HepG2 (cell line): ENCODE data around the gene RHBDD1. TPM values are rescaled to one million over a fixed set of nuclear protein-coding genes. Genes with fewer than 3 reads are reported as not detected.

Source experiments
- CBX2 ChIP-seq, 2 experiments: fragments of 200-600 bp in 1 of 2; sonication (generic); formaldehyde crosslinking in 1 of 2; IDR thresholded peaks; 2 replicates each; pipeline versions ENCODE4 v1.7.0 to v1.8.1; 2018 to 2022; ENCODE audit warnings: low read depth in 2 of 2, low read length in 1 of 2, mild to moderate bottlenecking in 1 of 2, missing genetic modification reagents in 1 of 2
- HNRNPUL1 ChIP-seq: fragments of 200-400 bp; formaldehyde crosslinking; IDR thresholded peaks from 2 replicates; pipeline ENCODE4 v1.6.1; 2017; ENCODE audit warnings: low read depth, mild to moderate bottlenecking, low read length, moderate library complexity
- NFKB2 ChIP-seq: sonication (generic); formaldehyde crosslinking; IDR thresholded peaks from 2 replicates; pipeline ENCODE4 v1.4.0; 2020; ENCODE audit warnings: missing genetic modification reagents, borderline replicate concordance
- PTBP1 ChIP-seq: fragments of 200-400 bp; formaldehyde crosslinking; IDR thresholded peaks from 2 replicates; pipeline ENCODE4 v1.6.1; 2018; ENCODE audit warnings: low read length, low read depth; ENCODE audit not compliant: poor library complexity, severe bottlenecking
- RAD21 ChIP-seq: fragments of 450-650 bp; formaldehyde crosslinking; IDR thresholded peaks from 2 replicates; pipeline ENCODE4 v1.5.0; 2020; ENCODE audit warnings: mild to moderate bottlenecking
- SMYD3 ChIP-seq: sonication (generic); formaldehyde crosslinking; IDR thresholded peaks from 2 replicates; pipeline ENCODE4 v1.8.1; 2023; ENCODE audit warnings: mild to moderate bottlenecking, missing genetic modification reagents
- TIGD3 ChIP-seq: sonication (generic); formaldehyde crosslinking; IDR thresholded peaks from 2 replicates; pipeline ENCODE4 v1.5.1; 2020; ENCODE audit warnings: mild to moderate bottlenecking, missing genetic modification reagents, borderline replicate concordance
- ZNF75D ChIP-seq: sonication (generic); formaldehyde crosslinking; IDR thresholded peaks from 2 replicates; pipeline ENCODE4 v1.8.1; 2023; ENCODE audit warnings: missing genetic modification reagents, mild to moderate bottlenecking, borderline replicate concordance
- ZNF781 ChIP-seq: sonication (generic); formaldehyde crosslinking; IDR thresholded peaks from 2 replicates; pipeline ENCODE4 v1.5.1; 2020; ENCODE audit warnings: borderline replicate concordance, mild to moderate bottlenecking, missing genetic modification reagents; ENCODE audit errors: not compliant biosample characterization
- polyA plus RNA-seq, 8 experiments: library from polyadenylated mRNA; depleted of rRNA in 3 of 8; stranded (reverse) in 7 of 8; unstranded in 1 of 8; fragments of >200 nt; fragmentation: Illumina TruSeq in 4 of 8; extraction: Trizol in 4 of 8; gene quantifications; 2 replicates each; pipeline versions ENCODE4 v1.2.1 to v1.2.3, GENCODE V29; 2011 to 2016; ENCODE audit warnings: low read depth in 4 of 8, missing spikeins in 1 of 8, mixed read lengths in 1 of 8; ENCODE audit not compliant: insufficient read depth in 1 of 8
- total RNA-seq, 5 experiments: library from RNA; depleted of rRNA; stranded (reverse); fragments of >200 nt; fragmentation: Illumina TruSeq; extraction: Trizol; gene quantifications; 2 replicates each; pipeline ENCODE4 v1.2.3, GENCODE V29; 2016; ENCODE audit warnings: low read depth in 1 of 5
- TF ChIP-seq, protein P1 (sequence below): sonication (generic); formaldehyde crosslinking; IDR thresholded peaks from 2 replicates; pipeline ENCODE4 v1.4.0; 2020; ENCODE audit warnings: missing genetic modification reagents

Gene RHBDD1
- total and polyA plus RNA-seq, 2 of the 13 experiments (the other 11 are each of a cell fraction or from before 2014, with no cell fraction given): 8.2 to 9.5 TPM

- TF ChIP-seq ZNF75D (no peak), HNRNPUL1 (no peak), RAD21 (CRISPR knock-in tag) (no peak), SMYD3 (CRISPR knock-in tag) (no peak), NFKB2 (CRISPR knock-in tag) (no peak), TIGD3 (CRISPR knock-in tag) (no peak), CBX2 (IDR thresholded peaks at IDR 0.05; ENCODE audit: low read depth, low read length) (no peak), CBX2 (CRISPR knock-in tag; IDR thresholded peaks at IDR 0.05; ENCODE audit: low read depth) (no peak), PTBP1 (no peak), ZNF781 (CRISPR knock-in tag) (no peak)
- TF ChIP-seq, protein P1, sequence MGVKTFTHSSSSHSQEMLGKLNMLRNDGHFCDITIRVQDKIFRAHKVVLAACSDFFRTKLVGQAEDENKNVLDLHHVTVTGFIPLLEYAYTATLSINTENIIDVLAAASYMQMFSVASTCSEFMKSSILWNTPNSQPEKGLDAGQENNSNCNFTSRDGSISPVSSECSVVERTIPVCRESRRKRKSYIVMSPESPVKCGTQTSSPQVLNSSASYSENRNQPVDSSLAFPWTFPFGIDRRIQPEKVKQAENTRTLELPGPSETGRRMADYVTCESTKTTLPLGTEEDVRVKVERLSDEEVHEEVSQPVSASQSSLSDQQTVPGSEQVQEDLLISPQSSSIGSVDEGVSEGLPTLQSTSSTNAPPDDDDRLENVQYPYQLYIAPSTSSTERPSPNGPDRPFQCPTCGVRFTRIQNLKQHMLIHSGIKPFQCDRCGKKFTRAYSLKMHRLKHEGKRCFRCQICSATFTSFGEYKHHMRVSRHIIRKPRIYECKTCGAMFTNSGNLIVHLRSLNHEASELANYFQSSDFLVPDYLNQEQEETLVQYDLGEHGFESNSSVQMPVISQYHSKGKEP (CRISPR knock-in tag): no peak
Measured at GRCh38 chr2:227031379-227031778, 195.5 kb downstream of the RHBDD1 start (continued).
